ENCODE measurements around the gene UBIAD1.

UBIAD1 gene

DNA sequence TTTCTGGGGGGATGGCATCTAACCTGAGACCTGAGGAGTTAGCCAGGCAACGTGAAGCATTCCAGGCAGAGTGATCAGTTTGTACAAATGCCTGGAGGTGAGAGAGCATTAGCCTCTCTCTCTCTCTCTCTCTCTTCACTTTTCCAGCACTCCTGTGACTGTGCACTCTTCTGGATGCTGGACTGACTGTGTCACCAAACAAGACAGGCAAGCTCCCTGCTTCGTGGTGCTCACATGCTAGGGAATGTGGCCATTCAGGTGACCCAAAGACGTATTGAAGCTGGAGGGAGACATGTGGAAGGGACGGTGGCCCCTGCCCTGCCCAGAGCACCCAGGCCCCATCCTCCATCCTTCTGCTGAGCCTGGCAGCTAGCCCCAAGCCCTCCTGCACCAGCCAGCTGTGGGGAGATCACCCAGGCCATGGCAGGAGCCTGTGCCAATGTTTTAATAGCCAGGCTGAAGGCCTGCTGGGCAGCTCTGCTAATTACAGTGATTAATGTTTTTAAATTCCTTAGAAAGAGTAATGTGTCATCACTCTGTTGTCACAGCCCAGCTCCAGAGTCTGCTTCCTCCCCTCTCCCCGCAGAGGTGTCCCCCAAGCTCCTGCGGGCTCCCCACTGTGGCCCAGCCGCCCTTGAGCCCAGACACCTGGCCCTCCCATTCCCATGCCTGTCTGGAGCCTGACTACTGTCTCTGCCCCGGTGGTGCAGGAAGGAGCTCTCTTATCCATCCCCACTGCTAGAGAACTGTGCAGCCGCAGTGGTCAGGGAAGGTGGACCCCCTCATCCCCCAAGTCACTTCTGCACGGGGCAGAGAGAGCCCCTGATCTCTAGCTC is 48.9 kb downstream of the UBIAD1 start:
- Histone ChIP-seq H3K27ac (ENCODE audit: low read length) (no peak overlapping the region), H2AFZ (ENCODE audit: low read depth, low read length) (no peak overlapping the region), H3K27me3 (ENCODE audit: insufficient read depth, low read length, poor library complexity) (no peaks in the 10 kb centered on the region), H3K4me2 (ENCODE audit: insufficient read depth, low read length) (no peak overlapping the region), H4K20me1 (ENCODE audit: insufficient read depth, low read length) (no peaks in the 10 kb centered on the region), H3K4me1 (ENCODE audit: insufficient read depth, low read length) (no peaks in the 10 kb centered on the region), H3K9me3 (ENCODE audit: insufficient read depth, low read length, severe bottlenecking) (no peaks in the 10 kb centered on the region), H3K9ac (ENCODE audit: low read depth, low read length) (no peak overlapping the region), H3K4me3 (ENCODE audit: low read depth in 1 of 2, low read length in 2 of 2) (no peak overlapping the region), H3K36me3 (ENCODE audit: insufficient read depth, low read length) (no peaks in the 10 kb centered on the region), H3K79me2 (ENCODE audit: insufficient read depth, low read length) (no peaks in the 10 kb centered on the region)
- DNase-seq (no peak), ATAC-seq (ENCODE audit: insufficient read depth, low read depth) (no peak)
- TF ChIP-seq, protein P1, sequence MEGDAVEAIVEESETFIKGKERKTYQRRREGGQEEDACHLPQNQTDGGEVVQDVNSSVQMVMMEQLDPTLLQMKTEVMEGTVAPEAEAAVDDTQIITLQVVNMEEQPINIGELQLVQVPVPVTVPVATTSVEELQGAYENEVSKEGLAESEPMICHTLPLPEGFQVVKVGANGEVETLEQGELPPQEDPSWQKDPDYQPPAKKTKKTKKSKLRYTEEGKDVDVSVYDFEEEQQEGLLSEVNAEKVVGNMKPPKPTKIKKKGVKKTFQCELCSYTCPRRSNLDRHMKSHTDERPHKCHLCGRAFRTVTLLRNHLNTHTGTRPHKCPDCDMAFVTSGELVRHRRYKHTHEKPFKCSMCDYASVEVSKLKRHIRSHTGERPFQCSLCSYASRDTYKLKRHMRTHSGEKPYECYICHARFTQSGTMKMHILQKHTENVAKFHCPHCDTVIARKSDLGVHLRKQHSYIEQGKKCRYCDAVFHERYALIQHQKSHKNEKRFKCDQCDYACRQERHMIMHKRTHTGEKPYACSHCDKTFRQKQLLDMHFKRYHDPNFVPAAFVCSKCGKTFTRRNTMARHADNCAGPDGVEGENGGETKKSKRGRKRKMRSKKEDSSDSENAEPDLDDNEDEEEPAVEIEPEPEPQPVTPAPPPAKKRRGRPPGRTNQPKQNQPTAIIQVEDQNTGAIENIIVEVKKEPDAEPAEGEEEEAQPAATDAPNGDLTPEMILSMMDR (IDR thresholded peaks at IDR 0.05; ENCODE audit: borderline replicate concordance, extremely low read depth, low read length, poor library complexity, severe bottlenecking): no peak
- no peak for TF ChIP-seq EZH2 (IDR thresholded peaks at IDR 0.05; ENCODE audit: borderline replicate concordance, low read depth, low read length, severe bottlenecking)

- Histone ChIP-seq H3K27me3 (ENCODE audit: insufficient read depth, low read length, poor library complexity) (no peaks in the 10 kb centered on the region), H3K4me2 (ENCODE audit: insufficient read depth, low read length) (no peak overlapping the region), H4K20me1 (ENCODE audit: insufficient read depth, low read length) (no peaks in the 10 kb centered on the region), H2AFZ (ENCODE audit: low read depth, low read length) (no peak overlapping the region), H3K79me2 (ENCODE audit: insufficient read depth, low read length) (no peaks in the 10 kb centered on the region), H3K4me1 (ENCODE audit: insufficient read depth, low read length) (no peaks in the 10 kb centered on the region), H3K4me3 (ENCODE audit: low read depth in 1 of 2, low read length in 2 of 2) (no peak overlapping the region), H3K27ac (ENCODE audit: low read length) (no peak overlapping the region), H3K36me3 (ENCODE audit: insufficient read depth, low read length) (no peaks in the 10 kb centered on the region), H3K9ac (ENCODE audit: low read depth, low read length) (no peak overlapping the region), H3K9me3 (ENCODE audit: insufficient read depth, low read length, severe bottlenecking) (no peaks in the 10 kb centered on the region)
- TF ChIP-seq, protein P1 (IDR thresholded peaks at IDR 0.05; ENCODE audit: borderline replicate concordance, extremely low read depth, low read length, poor library complexity, severe bottlenecking): no peak
- no peak for TF ChIP-seq EZH2 (IDR thresholded peaks at IDR 0.05; ENCODE audit: borderline replicate concordance, low read depth, low read length, severe bottlenecking)
- DNase-seq (no peak), ATAC-seq (ENCODE audit: insufficient read depth, low read depth) (no peak)
These were observed 51.7 kb downstream of the UBIAD1 start for GRCh38 chr1:11324567-11325165.

DNA sequence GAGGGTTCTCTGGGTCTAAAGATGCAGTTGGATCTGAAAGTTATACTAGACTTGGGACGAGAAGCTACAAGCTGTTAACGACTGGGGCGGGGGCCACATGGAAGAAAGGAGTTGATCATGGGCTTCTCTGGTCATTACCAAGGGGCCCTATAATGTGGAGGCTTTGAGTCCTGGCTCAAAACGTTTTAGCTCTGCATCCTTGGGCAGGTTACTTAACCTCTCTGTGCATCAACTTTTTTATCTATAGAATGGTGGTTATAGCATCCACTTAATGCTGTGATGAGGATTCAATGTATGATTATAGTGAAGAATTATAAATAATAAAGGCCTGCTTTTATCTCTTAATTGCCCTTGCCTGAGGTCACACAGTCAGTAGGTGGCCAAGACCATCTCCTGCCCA is 53.1 kb downstream of the UBIAD1 start:
- TF ChIP-seq, protein P1 (IDR thresholded peaks at IDR 0.05; ENCODE audit: borderline replicate concordance, extremely low read depth, low read length, poor library complexity, severe bottlenecking): no peak
- TF ChIP-seq EZH2 (IDR thresholded peaks at IDR 0.05; ENCODE audit: borderline replicate concordance, low read depth, low read length, severe bottlenecking): no peak
- Histone ChIP-seq H3K27me3 (ENCODE audit: insufficient read depth, low read length, poor library complexity) (no peaks in the 10 kb centered on the region), H3K4me1 (ENCODE audit: insufficient read depth, low read length) (no peaks in the 10 kb centered on the region), H3K27ac (ENCODE audit: low read length) (no peak overlapping the region), H3K4me3 (ENCODE audit: low read depth in 1 of 2, low read length in 2 of 2) (no peak overlapping the region), H4K20me1 (ENCODE audit: insufficient read depth, low read length) (no peaks in the 10 kb centered on the region), H3K79me2 (ENCODE audit: insufficient read depth, low read length) (no peaks in the 10 kb centered on the region), H3K9me3 (ENCODE audit: insufficient read depth, low read length, severe bottlenecking) (no peaks in the 10 kb centered on the region), H3K9ac (ENCODE audit: low read depth, low read length) (no peak overlapping the region), H3K4me2 (ENCODE audit: insufficient read depth, low read length) (no peak overlapping the region), H3K36me3 (ENCODE audit: insufficient read depth, low read length) (no peaks in the 10 kb centered on the region), H2AFZ (ENCODE audit: low read depth, low read length) (no peak overlapping the region)
- ATAC-seq (ENCODE audit: insufficient read depth, low read depth) (no peak), DNase-seq (no peak)

Data from DND-41 (cell line).